AML-193 (cell line): ENCODE measurements around the gene PATJ.
"Not testable (repeated sequence)": the region's sequence is repeated elsewhere in the genome, so short reads cannot be mapped to it uniquely, and the experiment has no call there.

Experiments
- DNase-seq, 2 experiments: peaks; one replicate each; lab custom pipeline; 2025; lab: John Stamatoyannopoulos, UW

The PATJ gene

GRCh38 chr1:62210960-62211359, 468.7 kb downstream of the PATJ start:
- no peak for DNase-seq

DNA sequence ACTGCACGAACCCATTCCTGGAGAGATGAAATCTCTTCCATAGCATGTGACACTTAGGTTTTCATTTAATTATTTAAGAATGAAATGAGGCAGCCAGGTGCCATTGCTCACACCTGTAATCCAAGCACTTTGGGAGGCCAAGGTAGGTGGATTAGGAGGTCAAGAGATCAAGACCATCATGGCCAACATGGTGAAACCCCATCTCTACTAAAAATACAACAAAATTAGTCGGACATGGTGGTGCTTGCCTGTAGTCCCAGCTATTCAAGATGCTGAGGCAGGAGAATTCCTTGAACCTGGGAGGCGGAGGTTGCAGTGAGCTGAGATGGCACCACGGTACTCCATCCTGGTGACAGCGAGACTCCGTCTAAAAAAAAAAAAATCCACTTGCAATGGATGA, 470.1 kb downstream of the PATJ start:
- no peak for DNase-seq

DNA sequence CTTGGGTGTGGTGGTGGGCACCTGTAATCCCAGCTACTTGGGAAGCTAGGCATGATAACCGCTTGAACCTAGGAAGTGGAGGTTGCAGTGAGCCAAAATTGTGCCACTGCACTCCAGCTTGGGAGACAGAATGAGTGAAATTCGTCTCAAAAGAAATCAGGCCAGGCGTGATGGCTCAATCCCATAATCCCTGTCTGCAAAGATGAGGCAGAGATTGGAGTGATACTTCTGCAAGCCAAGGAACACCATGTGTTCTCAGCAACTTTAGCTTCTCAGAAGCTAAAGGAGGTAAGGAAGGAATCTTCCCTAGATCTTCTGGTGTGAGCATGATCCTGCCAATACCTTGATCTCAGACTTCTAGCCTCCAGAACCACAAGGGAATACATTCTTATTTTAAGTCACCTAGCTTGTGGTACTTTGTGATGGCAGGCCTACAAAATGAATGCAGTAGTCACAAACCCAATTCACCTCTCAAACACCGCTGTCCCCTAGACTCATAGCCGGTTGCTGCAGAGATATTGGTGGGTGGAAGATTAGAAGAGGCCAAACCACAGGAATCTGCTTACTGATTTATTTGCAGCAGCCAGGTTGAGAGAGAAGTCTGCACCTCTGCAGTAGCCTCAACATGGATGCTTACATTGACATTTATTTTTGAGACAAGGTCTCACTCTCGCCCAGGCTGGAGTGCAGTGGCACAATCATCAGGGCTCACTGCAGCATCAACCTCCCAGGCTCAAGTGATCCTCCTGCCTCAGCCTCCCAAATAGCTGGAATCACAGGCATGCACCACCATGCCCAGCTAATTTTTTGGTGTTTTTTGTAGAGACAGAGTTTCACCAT, 471.0 kb downstream of the PATJ start:
- no peak for DNase-seq

DNA sequence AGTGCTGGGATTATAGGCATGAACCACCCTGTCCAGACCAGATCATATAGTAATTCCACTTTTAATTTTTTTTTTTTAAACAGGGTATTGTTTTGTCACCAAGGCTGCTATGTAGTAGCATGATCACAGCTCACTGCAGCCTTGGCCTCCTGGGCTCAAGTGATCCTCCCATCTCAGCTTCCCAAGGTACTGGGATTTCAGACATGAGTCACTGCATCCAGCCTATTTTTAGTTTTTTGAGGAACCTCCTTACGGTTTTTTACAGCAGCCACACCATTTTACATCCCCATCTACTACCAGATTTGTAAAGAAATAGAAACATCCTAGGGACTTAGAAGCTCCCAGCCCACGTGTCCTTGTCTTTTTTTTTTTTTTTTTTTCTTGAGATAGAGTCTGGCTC, 476.3 kb downstream of the PATJ start:
- no peak for DNase-seq

DNA sequence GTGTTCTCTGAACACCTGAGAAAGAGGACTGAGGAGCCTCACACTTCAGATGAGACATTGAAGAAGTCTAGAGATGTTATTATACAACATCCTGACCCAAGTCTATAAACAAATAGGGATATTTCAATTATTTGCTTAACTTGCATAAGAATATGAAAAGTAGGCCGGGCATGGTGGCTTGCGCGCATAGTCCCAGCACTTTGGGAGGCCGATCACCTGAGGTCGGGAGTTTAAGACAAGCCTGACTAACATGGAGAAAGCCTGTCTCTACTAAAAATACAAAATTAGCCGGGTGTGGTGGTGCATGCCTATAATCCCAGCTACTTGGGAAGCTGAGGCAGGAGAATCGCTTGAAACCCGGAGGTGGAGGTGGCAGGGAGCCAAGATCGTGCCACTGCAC, 478.2 kb downstream of the PATJ start:
- not testable (repeated sequence) for DNase-seq

DNA sequence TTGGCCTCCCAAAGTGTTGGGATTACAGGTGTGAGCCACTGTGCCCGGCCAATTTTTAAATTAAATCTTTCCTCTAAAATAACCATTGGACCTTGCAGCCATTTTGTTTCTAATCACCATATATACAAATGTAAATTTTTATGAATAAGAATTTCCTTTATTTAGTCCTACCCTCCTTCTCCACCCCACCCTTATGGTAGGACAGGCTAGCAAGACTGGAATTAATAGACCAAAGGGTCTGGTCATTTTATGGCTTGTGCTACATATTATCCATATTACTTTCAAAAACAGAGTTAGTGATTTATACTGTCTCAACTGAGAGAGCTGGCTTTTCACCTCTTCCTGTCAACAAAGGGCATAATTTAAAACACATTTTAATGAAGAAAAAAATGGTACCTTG, 478.9 kb downstream of the PATJ start:
- DNase-seq = no peak

GRCh38 chr1:62222321-62222720, 480.0 kb downstream of the PATJ start:
- DNase-seq = no peak

GRCh38 chr1:62224182-62224581, 481.9 kb downstream of the PATJ start:
- DNase-seq = no peak

GRCh38 chr1:62227496-62227895, 485.2 kb downstream of the PATJ start:
- no peak for DNase-seq
